Measurements from ENCODE around the gene LSS. TPM values are rescaled to one million over a fixed set of nuclear protein-coding genes. Genes with fewer than 3 reads are reported as not detected.
"Not testable (repeated sequence)": the region's sequence is repeated elsewhere in the genome, so short reads cannot be mapped to it uniquely, and the experiment has no call there.

LSS gene
- total RNA-seq, 1 experiment from 2014 or later = 121 TPM

- DNase-seq = no peak
- CTCF ChIA-PET = interaction anchor here (0.6 to 0.8 kb wide), 2 partner anchors 84 to 98 kb away, joined by 3 to 4 read pairs; no protein-coding TSS in a partner anchor
- H3K27me3 ChIP-seq (replicated peaks; ENCODE audit: control insufficient read depth, insufficient read depth, low read length) = no peaks in the 10 kb centered on the region
- POLR2A ChIA-PET = no interaction called here
- no peaks in the 10 kb centered on the region; the same call in 1 of the 2 replicates for H3K36me3 ChIP-seq (ENCODE audit: control insufficient read depth, insufficient read depth, low read length)
- intact Hi-C loops (cut with micrococcal nuclease; ENCODE audit: unreplicated experiment) = loop anchor here (5.0 to 10.0 kb wide), 2 partner anchors 82 to 95 kb away; partner anchors contain the start of genes C21orf58 and PCNT
- Mint-ChIP-seq H3K27ac (ENCODE audit: unreplicated experiment) (peak overlapping the region; percentile 99), H3K4me3 (ENCODE audit: unreplicated experiment) (peak overlapping the region; percentile 93), H3K27me3 (ENCODE audit: insufficient read depth, unreplicated experiment) (no peaks in the 10 kb centered on the region), H3K9me3 (ENCODE audit: unreplicated experiment) (no peaks in the 10 kb centered on the region), H3K36me3 (ENCODE audit: insufficient read depth, unreplicated experiment) (peaks cover 64% of the 10 kb centered on the region), H3K4me1 (ENCODE audit: low read depth, unreplicated experiment) (peaks cover 33% of the 10 kb centered on the region)
- peak overlapping the region; percentile 97 for H3K4me3 ChIP-seq (ENCODE audit: low read depth, low read length)
- no peaks in the 10 kb centered on the region for H3K9me3 ChIP-seq
- H3K4me1 ChIP-seq = peaks cover 32% of the 10 kb centered on the region
- no peak for TF ChIP-seq CTCF (IDR thresholded peaks at IDR 0.05; ENCODE audit: insufficient read depth in 1 of 2, low read depth in 1 of 2, low read length in 1 of 2, severe bottlenecking in 1 of 2, unreplicated experiment in 1 of 2)
- no TSS peak for BruUV-seq (replicated peaks)
Observed at GRCh38 chr21:46226920-46227599, 1.5 kb downstream of the LSS start.

- Mint-ChIP-seq H3K27me3 (ENCODE audit: insufficient read depth, unreplicated experiment) (no peaks in the 10 kb centered on the region), H3K36me3 (ENCODE audit: insufficient read depth, unreplicated experiment) (peaks cover 64% of the 10 kb centered on the region), H3K9me3 (ENCODE audit: unreplicated experiment) (no peaks in the 10 kb centered on the region), H3K27ac (ENCODE audit: unreplicated experiment) (peak overlapping the region; percentile 99), H3K4me1 (ENCODE audit: low read depth, unreplicated experiment) (peaks cover 28% of the 10 kb centered on the region), H3K4me3 (ENCODE audit: unreplicated experiment) (peak overlapping the region; percentile 93)
- CTCF ChIA-PET = no interaction called here
- intact Hi-C loops (cut with micrococcal nuclease; ENCODE audit: unreplicated experiment) = loop anchor here (5.0 to 10.0 kb wide), 2 partner anchors 81 to 96 kb away; partner anchors contain the start of genes C21orf58 and PCNT
- POLR2A ChIA-PET = no interaction called here
- no peaks in the 10 kb centered on the region for H3K9me3 ChIP-seq
- no TSS peak for BruUV-seq (replicated peaks)
- no peak overlapping the region for H3K4me3 ChIP-seq (ENCODE audit: low read depth, low read length)
- peaks cover 32% of the 10 kb centered on the region for H3K4me1 ChIP-seq
- no peaks in the 10 kb centered on the region for H3K27me3 ChIP-seq (replicated peaks; ENCODE audit: control insufficient read depth, insufficient read depth, low read length)
- TF ChIP-seq CTCF (IDR thresholded peaks at IDR 0.05; ENCODE audit: insufficient read depth in 1 of 2, low read depth in 1 of 2, low read length in 1 of 2, severe bottlenecking in 1 of 2, unreplicated experiment in 1 of 2) = no peak
- H3K36me3 ChIP-seq (ENCODE audit: control insufficient read depth, insufficient read depth, low read length) = no peaks in the 10 kb centered on the region; the same call in 1 of the 2 replicates
- DNase-seq = no peak
Observed at GRCh38 chr21:46226146-46226545, 2.4 kb downstream of the LSS start.

GRCh38 chr21:46223661-46224060 is 4.9 kb downstream of the LSS start:
- H3K4me3 ChIP-seq (ENCODE audit: low read depth, low read length); H3K4me3 Mint-ChIP-seq (ENCODE audit: unreplicated experiment); H3K36me3 ChIP-seq (ENCODE audit: control insufficient read depth, insufficient read depth, low read length); H3K27me3 Mint-ChIP-seq (ENCODE audit: insufficient read depth, unreplicated experiment); CTCF ChIA-PET; H3K9me3 Mint-ChIP-seq (ENCODE audit: unreplicated experiment); H3K27me3 ChIP-seq (replicated peaks; ENCODE audit: control insufficient read depth, insufficient read depth, low read length); POLR2A ChIA-PET; H3K9me3 ChIP-seq; H3K27ac Mint-ChIP-seq (ENCODE audit: unreplicated experiment); DNase-seq; BruUV-seq (replicated peaks): not testable (repeated sequence)
- H3K4me1 ChIP-seq = peaks cover 20% of the 10 kb centered on the region
- Mint-ChIP-seq H3K4me1 (ENCODE audit: low read depth, unreplicated experiment) (peaks cover 20% of the 10 kb centered on the region), H3K36me3 (ENCODE audit: insufficient read depth, unreplicated experiment) (peaks cover 65% of the 10 kb centered on the region)
- intact Hi-C loops (cut with micrococcal nuclease; ENCODE audit: unreplicated experiment) = loop anchor here (10.0 kb wide), 1 partner anchor 79 kb away; no protein-coding TSS in a partner anchor
